ENCODE results near the gene PRKN.

PRKN gene

GRCh38 chr6:162220876-162221275 lies 506.7 kb downstream of the PRKN start:
- DNase-seq, result no peak

- DNase-seq, result no peak
Observed at GRCh38 chr6:162219266-162219665, 508.3 kb downstream of the PRKN start.

DNA sequence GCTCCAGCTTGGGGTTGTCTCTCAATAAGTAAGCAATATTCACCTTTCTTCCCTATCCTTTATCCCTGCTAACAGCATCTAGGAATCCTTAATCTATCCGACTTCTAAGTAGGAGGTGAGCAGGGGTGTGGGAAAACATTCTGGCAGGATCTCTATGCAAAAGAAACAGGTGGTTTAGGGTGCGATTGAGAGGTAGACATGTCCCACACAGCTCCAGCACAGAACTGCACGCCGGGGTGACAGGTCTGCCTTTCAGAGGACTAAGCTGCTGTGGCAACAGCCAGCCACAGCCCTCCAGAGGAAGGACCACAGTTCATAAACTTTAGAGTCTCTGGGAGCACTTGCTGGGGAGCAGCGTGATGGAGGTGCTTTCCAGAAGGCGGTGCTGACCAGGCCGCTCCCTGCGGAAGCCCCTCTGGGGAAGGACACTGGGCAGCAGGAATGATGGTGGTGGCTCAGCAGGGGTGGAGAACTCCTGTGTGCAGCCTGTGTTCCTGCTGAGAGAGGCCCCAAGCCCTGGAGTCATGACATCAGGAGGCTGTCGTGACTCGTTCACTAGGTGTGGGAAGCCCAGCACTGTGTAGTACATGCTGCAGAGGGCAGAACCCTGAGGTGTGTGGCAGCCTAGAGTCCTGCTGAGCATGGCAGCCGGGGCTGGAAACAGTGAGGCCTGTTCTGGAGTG lies 509.6 kb downstream of the PRKN start:
- no peak for DNase-seq

- no peak for DNase-seq
Observed at GRCh38 chr6:162217058-162217457, 510.5 kb downstream of the PRKN start.

DNA sequence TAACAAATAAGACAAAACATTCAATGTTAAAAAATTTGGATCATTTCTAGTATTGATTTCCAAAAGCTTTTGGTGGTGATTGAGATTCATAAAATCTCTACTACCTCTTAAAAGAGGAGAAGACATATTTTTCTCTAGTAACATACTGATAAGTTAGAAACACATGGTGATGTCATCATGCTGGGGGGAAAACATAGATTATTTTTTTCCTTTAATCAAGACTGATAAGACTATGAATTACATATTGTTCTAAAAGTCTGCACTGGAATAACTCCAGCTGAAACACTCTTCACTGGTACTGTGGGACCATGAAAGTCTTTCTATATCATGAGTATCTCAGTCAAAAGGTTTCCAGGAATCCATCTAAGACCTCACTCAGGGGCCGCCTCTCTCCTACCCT lies 515.8 kb downstream of the PRKN start:
- DNase-seq, result no peak

DNA sequence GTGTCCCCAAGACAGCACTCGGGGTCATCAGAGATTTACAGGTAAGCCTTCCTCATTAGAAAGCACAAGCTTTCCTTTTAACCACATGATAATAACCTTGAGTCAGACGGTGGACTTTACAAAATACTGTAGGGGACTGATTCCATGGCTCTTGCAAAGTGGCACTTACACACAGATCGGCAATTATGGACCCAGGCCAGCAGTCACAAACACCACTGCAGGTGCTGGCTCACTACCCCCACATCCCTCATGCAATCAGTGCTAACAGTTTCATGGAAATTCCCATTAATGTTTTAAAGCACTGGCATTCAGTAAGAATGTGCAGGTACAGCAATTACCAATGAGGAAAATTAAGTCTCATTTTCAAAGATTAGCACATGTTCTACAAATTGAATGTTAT lies 516.5 kb downstream of the PRKN start:
- no peak for DNase-seq

GRCh38 chr6:162203287-162203686 lies 524.3 kb downstream of the PRKN start:
- DNase-seq, result no peak

DNA sequence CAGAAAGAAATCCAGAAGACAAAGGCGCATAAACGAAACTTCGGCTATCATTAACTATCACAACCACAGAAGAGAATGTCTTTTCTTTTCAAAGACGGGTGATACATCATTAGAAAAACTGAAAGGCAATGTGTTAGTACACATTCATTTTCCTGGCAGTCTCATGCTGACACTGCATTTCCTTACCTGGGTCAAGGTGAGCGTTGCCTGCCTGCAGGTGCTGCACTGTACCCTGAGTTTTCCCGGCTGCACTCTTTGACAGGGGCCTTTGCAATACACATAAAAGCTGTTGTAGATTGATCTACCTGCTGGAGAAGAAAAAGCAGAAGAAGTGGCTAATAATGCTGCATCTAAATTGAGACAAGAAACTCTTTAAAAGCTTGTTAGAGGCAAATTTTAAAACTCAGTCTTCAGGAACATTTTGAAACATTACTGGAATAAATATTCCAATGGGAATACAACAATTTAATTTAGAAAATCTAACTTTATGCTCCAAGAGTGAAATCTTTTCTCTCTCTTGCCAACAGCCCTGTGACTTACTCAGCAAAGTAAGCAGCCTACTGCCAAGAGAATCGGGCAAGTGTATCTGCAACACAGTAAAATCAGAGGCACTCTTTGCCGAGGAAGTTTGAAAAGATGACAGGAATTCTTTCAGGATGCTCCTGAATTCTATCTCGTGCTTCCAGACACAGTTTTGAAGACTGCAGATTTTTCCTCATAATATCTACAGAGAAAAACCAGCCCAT lies 526.4 kb downstream of the PRKN start:
- no peak for DNase-seq

DNA sequence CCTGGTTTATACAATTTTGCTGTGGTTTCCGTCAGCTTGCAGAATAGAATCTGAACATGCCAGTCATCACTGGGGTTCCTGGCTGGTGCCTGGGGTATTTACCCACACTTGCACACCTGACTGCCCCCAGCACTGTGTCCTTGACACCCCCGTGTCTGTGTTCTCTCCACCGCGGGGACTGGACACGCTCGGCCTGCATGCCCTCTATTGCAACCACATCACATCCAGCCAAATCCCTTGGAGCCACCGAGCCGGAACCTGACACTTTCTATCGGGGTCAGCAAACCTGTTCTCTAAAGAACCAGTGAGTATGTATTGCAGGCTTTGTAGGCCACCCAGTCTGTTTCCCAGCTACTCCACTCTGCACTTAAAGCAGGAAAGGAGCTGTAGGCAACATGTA lies 527.5 kb downstream of the PRKN start:
- DNase-seq, result no peak

DNA sequence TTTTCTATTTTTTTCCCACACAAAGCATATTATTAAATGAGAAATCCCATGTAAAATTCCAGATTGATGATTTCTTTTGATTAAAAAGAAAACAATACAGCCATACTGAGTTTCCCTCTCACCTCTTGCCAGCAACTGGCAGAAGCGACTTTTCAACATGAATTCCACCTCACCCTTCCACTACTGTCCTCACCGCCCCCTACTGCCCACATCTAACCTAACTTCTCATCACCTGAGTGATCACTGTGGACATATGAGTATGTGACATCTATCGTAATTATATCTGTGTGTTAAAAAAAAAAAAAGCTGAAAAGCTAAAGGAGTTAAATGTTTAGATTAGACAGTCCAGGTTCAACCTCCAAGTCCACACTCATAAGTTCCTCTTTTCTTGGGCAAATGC lies 528.6 kb downstream of the PRKN start:
- DNase-seq, result no peak

DNA sequence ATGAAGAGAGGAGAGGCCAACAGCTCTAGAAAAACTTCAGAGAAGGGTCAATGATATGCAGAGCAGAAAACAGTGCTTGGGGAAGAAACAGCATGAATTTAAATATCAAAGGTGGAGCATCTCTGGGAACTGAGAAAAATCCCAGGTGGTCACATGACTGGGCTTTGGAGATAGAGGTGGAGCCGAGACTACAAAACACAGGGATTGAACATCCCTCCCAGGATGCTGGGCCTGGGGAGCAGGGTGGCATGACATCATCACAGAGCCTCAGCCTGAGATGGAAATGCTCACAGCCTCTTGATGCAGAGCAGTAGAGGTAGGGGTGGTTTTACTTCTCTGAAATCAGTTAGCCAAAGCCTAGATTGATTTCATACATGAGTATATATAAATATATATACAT lies 529.5 kb downstream of the PRKN start:
- DNase-seq, result no peak

DNA sequence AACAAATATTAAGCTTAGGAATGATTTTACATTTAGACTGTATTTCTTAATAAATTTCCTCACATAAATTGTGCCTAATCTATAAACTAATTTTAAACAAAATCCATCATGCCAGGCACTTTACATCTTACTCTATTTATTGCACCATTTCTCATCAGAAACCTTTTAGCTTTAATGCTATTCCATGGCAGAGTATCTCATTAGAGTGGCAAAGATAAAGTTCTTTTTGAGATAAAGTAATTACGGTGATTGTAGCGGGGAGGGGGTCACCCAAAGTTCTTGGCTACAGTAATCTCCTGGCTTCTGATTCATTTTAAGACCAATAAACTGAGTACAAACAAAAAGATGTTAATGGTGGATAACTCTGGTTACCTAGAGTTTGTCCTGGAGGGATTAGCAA lies 532.1 kb downstream of the PRKN start:
- DNase-seq, result no peak

DNA sequence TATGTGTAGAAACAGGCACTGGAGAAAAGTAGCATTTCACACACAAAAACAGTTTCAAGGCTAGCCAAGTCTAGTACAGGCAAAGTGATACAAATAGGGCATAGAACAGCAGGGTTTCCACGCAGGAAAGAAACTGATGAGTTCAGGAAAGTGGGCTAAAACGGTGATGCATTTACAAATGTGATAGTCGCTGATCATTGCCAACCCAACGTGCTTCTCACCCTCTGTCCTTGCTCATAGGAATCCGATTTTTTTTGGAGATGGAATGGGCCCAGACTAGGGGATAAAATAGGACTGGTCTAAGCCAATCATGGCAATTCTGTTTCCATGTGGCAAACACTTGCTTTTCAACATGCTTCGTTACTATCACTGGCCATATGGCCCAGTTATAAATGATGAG lies 536.6 kb downstream of the PRKN start:
- no peak for DNase-seq

DNA sequence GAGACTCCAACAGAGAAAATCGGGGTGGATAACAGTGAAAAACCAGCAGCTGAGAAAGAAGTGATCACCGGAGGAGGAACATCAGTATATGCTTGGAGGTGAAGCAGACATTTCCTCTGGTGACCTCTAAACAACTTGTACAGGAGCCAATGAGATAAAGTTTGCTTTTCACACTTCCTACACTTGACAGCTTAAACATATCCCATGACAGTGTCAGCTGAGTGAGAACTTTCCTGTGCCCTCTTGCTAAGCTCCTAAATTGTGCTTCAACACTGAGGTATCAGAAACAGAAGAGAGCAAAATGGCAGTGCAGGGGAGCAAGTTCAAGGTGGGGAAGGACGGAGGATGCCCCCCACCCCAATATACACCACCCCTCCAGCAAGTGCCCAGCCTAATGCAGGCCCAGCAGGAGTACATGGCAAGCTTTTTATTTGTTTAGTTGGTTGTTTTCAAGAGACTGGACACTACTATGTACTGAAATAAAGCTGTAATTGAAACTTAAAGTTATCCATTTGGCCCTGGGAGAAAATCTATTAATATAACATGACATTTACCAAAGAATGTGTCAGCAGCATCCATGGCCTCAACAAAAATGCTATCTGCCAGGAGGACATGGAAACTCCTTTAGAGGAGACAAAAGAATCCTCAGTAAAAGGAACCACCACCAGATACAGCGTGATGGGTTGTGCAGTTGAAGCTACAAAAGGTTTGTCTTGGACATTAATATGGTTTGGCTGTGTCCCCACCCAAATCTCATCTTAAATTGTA lies 540.2 kb downstream of the PRKN start:
- DNase-seq, result no peak

- DNase-seq, result no peak
Observed at GRCh38 chr6:162184465-162184864, 543.1 kb downstream of the PRKN start.

- DNase-seq, result no peak
Observed at GRCh38 chr6:162181741-162182401, 545.7 kb downstream of the PRKN start.

DNA sequence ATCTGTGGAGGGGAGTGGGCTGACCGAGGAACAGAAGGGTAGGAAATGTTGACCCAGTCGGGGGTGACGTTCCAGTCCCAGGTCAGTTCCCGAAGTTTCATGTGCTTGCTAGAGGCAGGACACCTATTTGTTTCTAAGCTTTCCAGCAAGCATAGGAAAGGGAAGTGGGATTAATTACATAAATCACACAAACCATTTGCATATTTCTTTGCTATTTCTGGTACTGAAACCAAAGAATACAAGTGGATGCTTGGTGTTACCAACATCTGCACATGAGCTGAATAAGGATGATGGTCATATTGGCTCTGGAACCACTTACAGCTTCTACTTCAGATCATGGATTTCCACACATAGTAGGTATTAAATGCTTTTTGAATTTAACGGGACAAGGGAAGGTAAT lies 546.5 kb downstream of the PRKN start:
- DNase-seq, result no peak

DNA sequence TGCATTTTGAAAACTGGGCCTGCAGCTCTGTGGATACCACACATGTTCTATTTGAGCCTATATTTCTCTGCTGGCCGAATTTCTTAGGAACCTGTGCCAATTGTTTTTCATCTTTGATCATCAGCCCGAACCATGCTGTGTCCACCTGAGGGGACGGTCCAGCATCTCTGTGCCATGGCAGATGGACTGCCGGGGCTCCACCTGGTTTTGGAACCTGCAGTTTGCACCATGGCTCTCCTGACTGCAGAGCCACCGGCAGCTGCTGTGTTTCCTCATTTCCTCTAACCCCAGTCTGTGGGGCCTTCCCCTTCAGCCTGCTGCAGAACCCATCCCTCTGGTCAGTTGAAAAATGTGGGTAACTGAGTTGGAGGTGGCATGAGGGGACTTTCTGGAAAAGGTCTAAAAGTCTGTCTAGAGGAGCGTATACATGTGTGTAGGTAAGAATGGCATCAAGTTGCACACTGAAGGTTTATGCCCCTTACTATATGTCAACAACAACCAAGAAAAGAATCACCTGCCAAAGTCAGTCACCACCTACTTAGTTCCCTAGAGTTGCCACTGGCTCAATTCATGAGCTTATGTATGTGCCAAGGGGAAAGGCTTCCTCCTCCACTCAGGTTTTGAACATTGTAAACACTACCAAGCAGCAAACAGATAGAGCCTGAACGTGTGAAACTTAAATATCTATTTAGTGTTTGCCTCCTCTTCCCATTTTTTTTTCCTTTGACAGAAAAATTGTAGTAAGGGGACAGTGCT lies 548.2 kb downstream of the PRKN start:
- no peak for DNase-seq

DNA sequence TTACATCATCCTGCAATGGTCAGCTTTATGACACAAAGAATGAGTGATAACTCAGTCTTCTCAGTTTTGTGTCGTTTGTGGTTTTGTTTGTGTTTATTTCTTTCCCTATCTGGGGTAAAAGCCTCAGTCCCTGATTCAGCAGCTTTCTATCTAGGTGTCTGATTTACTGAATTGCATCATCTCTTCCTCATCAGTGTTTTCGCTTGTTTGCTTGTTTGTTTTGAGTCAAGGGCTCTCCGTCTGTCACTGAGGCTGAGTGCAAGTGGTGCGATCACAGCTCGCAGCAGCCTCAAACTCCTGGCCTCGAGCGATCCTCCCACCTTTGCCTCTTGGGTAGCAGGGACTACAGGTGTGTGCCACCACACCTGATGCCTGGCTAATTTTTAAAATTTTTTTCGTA lies 548.9 kb downstream of the PRKN start:
- DNase-seq, result no peak

DNA sequence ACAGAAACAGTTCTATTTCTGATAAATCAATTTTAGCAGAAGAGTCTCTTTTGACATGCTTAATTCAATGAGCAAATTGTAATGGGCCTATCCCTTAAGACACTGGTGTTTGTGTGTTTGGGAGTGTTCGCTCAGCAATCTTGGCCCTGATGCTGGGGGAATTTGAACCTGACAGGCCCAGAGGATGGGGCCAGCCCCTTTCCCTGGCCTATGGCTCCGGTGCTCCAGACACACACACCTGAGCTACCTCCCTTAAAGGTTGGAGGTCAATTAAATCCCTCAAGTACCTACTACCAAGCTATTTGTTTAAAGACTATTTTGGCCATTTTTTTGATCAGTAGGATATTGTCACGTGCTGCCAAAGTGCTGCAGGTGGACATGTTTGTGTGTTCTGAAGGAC lies 549.3 kb downstream of the PRKN start:
- DNase-seq, result no peak

DNA sequence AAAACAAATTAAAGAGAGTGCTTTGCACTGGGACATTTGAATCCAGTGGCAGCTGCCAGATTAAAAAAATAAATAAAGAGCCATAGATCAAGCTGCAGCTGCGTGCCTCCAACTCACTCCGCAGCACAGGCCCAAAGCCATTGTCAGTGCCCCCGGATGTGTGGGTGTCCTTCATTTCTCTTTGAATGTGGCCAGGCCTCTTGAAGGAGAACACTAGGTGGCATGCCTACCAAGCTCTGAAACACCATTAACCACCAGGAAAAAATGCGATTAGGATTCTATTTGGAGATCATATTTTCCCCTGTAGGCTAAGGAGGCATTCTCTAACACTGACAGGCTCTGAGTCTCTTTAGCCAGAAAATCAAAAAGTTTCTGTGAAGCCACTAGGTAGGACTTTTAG lies 549.8 kb downstream of the PRKN start:
- DNase-seq, result no peak

- no peak for DNase-seq
Observed at GRCh38 chr6:162173466-162173865, 554.1 kb downstream of the PRKN start.

DNA sequence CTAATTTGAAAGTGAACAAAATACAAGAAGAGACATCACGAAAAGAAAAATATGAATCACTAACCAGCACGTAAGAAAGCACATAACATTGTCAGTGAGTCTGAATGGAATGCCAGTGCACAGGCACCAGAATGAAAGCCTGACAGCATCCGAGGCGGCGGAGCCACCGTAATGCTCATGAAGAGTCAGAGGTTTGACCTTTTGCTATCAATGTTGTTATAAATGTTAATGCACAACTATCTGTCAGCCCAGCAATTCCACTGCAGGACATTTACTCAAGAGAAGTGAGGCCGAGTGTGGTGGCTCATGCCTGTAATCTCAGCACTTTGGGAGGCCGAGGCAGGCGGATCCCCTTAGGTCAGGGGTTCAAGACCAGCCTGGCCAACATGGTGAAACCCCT lies 562.1 kb downstream of the PRKN start:
- no peak for DNase-seq
